ENCODE data around the gene RRM2.
A peak's percentile ranks its signal among the peaks of the same experiment; 100 is the strongest.

RRM2 gene

DNA sequence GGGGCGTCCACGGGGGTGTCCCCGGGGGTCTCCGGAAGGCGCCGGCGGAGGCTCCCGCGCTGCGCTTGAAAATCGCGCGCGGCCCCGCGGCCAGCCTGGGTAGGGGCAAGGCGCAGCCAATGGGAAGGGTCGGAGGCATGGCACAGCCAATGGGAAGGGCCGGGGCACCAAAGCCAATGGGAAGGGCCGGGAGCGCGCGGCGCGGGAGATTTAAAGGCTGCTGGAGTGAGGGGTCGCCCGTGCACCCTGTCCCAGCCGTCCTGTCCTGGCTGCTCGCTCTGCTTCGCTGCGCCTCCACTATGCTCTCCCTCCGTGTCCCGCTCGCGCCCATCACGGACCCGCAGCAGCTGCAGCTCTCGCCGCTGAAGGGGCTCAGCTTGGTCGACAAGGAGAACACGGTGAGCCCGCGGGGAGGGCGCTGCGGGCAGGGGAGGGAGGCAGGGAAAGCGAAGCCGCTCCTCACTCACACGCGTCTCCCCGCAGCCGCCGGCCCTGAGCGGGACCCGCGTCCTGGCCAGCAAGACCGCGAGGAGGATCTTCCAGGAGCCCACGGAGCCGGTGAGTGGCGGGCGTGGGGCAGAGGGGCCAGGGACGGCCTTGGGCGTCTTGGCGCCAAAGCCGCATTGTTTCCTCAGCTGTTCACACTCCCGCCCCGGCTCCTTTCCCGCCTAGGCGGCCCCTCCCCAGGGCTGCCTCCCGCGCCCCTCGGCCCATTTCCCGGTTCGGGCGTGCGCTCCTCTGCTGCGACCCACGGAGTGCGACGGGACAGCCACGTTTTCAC is at the start of gene RRM2:
Gene RRM2 (plus strand): TSS at position 240 of the 781 bp plus-strand sequence. CDS start 60 bp downstream, at position 300.
- peak; percentile 73 to 81 for DNase-seq (ENCODE audit: low read depth in 2 of 2)

DNA sequence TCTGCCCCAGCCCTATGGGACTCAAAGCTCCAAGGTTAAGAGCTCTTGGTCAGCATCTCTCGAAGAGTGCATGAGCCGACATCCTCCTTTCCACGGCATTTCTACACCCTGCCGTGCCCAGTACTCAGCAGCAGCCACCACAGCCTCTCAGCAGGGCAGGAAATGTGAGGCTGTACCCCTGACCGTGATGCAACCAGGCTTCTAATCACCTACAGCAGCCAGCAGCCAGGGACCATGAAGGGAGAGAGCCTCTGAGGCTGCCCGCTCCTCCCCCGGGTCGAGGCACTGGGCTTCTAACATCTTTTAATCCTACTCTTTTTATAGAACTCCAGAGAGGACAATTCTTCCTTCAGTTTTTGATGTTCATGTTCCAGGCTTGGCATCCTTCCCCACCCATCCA is 48.8 kb upstream of the RRM2 start:
- DNase-seq (ENCODE audit: low read depth in 2 of 2) = no peak

DNA sequence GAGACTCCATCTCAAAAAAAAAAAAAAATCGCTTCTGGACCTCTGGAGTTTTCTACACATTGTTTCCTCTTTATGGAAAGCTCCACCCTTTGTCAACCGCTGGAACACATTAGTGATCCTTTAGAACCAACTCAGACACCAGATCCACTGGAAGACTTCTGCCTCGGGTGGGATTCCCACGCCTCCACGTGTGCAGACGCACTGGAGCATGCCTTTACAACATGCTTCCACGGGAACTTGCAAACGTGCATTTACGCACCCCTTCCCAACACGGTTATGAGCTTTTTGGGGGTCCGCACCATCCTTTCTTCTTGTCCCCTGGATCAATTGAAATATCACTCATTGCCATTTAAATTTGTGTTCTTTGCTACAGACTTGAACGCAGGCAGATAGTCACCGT is 47.4 kb upstream of the RRM2 start:
- no peak for DNase-seq (ENCODE audit: low read depth in 2 of 2)

DNA sequence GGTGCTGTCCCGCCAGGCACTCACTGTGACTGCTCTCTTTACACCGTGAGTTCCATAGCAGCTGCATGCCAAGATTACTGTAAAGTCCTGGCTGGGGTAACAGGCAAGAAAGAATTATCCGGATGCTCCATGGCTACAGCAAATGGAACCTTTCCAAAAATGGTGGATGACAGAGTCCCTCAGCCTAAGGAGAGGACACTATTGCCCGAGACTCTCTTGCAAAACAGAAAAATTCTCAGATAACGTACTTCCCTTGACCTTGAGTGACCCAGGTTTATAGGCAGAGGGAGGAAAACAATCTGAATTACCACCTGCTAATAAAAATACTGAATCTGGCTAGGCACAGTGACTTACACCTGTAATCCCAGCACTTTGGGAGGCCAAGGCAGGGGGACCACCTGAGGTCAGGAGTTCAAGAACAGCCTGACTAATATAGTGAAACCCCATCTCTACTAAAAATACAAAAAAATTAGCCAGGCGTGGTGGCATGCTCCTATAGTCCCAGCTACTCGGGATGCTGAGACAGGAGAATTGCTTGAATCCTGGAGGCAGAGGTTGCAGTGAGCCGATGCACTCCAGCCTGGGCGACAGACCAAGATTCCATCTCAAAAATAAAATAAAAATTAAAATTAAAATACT is 46.8 kb upstream of the RRM2 start:
- DNase-seq (ENCODE audit: low read depth in 2 of 2) = no peak

DNA sequence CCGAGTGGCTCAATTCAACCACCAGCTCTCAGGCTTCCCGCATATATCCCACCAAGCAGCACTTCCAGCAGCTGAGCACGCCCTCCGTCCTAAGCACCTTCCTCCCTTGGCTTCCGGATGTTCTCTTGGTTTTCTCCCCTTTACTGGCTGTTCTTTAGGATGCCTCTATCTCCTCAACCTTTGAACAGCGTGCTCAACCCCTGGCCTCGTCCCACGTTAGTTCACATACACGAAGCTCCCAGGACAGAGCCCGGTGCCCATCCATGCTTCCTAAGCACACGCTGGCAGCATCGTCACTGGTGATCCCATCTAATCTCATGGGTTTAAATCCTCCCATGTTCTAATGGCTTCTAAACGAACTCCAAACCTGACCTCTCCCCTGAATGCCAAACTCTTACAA is 46.0 kb upstream of the RRM2 start:
- DNase-seq (ENCODE audit: low read depth in 2 of 2) = no peak

DNA sequence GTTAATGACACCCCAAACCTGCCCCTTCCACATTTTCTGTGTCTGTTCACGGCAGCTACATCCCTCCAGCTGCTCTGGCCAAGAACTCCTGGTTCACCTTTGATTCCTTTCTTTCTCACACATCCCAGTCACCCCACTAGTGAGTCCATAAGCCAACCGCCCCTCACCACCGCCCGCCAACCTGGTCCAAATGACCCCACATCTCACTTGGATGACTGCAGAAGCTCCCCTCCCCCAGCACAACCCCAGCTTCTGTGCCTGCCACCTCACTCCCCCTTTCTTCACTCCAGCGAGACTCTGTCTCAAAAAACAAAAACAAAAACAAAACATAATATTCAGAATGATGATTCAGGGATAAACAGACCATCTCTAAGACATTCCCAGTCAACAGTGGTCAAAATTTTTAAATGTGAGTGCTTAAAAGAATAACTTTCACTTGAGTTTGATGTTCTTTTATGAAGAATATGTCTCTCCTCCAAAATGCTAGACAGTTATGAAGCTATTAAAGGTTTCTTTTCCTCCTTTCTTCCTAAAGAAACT is 45.5 kb upstream of the RRM2 start:
- no peak for DNase-seq (ENCODE audit: low read depth in 2 of 2)

DNA sequence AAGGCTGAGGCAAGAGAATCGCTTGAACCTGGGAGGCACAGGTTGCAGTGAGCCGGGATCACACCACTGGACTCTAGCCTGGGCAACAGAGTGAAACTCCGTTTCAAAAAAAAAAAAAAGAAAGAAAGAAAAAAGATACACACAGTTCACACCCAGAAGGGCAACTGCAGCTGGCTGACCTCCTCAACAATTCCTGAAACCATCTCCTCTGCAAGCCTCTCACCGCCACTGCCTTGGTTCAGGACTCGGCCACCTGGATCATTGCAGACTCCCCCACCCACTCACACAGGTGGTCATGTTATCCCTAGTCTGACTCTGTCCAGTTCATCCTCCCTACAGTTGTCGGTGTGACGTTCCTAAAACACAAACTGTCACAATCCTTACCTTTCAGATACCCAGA is 44.5 kb upstream of the RRM2 start:
- no peak for DNase-seq (ENCODE audit: low read depth in 2 of 2)

DNA sequence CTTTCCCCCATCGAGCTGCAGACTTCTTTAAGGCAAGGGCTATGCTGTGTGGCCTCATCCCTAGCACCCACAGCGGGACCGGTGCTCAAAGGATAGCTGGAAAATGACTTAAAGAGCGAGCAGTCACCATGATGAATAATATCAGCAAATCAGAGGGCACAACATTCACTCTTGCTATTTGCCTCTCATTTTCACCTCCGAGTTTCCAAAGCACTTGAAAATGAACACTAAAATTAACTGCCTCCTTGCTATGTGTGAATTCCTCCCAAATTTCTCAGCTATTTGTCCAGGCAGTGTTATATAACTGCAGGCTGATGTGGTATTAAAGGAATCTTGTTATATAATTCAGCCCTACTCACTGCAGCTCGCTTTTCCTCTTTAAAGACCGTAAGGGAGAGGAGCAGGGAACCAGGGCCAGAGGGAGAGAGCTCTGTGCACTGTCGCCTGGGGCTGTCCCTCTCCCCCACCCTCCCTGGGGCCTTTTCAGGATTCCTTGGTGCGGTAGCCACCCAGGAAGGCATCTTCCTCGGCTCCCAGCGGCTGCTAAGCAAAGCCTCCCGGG is 43.8 kb upstream of the RRM2 start:
- DNase-seq (ENCODE audit: low read depth in 2 of 2) = no peak

DNA sequence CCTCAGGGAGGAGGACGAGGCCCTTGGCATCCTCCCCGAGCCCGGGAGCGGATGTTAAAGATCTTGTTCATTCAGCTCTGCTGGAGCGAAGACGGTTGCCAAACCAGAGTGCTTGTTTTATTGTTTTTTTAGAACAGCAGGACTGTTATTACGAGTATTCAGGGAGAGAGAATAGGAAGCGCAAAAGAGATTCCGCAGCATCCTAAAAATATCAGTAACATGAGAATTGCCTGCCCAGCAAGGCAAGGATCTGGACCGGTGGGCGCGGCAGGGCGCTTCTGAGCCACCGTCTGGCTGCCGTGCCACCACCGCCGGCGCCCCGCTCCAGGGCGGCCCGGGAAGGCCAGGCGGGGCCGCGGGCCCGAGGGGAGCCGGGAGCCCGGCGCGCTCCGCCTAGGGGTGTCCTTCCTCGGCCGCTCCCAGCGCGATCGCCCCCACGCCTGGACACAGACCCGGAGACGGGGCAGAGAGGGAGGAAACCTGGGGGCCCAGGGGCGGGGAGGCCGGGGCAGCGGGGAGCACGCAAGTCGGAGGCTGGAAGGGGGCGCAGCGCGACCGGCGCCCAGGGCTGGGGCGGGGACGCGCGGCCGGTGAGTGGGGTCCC is 43.2 kb upstream of the RRM2 start:
- no peak for DNase-seq (ENCODE audit: low read depth in 2 of 2)

DNA sequence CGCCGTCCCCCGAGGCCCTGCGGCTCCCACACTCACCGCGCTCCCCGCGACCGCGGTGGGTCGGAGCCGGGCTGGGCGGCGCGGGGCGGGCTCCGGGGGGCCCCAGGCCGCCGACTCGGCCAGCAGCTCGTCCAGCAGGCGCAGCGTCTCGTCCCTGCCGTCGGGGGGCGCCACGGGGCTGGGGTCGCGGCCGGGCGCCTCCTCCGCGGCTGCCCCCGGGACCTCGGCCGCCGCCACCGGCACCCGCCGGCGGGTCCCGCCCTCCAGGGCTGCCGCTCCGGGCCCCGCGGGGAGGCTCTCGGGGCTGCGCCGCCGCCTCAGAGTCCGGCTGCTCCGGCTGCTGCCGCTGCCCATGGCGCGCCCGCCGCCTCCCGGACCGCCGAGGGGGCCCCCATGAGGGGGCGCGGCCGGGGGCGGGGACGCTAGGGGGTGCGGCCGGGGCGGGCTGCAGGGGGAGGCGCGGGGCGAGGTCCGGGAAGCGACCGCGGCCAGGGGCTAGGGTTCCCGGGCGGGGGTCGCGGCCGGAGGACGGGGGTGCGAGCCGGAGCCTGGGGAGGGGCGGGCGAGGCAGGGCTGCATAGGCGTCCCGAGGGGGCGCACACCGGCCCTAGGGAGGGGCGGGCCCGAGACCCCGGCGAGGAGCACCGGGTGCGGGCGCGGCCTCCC is 42.5 kb upstream of the RRM2 start, which contains the start of gene CYS1:
Gene CYS1 (minus strand): TSS at position 542 of the 666 bp plus-strand sequence. CDS start 188 bp downstream, at position 354.
- no peak for DNase-seq (ENCODE audit: low read depth in 2 of 2)

DNA sequence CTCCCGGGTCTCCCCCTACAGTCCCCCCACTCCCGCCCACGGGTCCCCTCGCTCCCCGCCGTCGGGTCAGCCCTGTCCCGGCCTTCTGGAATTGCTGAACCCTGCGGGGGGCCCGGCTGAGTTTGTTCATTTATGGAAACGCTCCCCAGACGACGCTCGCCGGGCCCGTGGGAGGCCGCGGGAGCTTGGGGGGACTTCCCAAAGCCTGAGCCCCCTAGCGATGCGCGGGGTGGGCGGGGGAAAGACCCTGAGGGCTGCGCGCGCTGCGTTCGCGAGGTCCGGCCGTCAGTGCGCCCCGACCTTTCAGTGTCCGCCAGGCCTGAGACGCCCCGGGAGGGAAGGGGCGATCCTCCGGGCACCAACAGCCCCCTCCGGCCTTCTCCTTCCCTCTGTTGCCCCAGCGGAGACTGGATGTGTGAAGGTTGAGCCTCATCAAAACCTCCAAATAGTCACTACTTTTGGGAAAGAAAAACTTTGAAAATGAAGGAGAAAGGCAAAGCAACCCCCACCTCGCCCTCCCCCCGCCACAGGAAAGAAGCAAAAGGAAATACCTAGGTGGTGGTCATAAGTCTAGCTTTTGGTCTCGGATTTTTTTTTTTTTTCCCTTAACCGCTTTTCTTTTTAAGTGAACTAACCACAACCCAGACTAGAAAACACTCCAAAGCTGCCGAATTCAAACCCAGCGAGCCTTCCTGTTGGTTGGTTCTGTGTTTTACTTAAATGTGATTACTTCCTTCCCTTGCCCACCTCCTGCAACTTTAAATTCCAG is 41.8 kb upstream of the RRM2 start:
- DNase-seq (ENCODE audit: low read depth in 2 of 2) = no peak

DNA sequence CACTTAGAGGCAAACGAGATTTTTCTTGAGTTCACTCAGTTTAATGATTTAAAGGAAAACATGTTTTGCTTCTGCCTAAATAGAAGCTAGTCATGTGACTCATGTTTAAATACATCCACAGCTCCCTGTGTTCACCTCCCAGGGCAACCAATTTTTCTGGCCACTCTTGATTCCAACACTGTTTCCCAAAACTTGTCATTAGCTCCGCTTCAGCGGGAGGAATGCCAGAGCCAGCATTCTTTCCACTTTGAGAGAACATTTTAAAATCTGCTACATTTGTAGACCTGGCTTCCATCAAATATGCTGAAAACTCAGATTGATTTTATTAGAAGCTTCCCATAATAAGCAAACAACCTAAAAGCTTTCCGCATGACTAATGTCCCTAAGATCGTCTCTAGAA is 39.5 kb upstream of the RRM2 start:
- DNase-seq (ENCODE audit: low read depth in 2 of 2) = no peak

DNA sequence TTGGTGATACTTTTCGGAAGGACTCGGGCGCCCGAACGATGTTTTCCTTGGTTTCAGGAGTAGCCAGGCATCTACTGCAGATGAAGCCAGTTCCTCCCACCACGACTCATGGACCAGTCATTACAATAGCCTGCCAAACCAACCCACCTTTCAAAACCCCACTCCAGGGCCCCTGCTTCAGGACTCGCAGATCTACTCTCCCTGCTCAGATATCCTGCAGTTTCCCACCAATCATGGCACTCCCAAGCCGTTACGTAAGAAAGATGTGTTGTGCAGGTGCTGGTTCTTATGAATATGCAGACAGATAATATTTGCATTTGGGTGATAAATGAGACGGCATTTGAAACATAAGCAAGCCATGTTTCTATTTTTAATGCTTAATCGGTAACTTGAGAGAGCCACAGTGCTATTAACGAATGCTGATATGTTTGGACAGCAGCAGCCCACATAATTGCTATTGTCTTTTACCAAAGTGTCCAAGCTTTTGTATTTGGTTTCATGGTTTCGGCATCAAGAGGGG is 38.8 kb upstream of the RRM2 start:
- DNase-seq (ENCODE audit: low read depth in 2 of 2) = no peak

DNA sequence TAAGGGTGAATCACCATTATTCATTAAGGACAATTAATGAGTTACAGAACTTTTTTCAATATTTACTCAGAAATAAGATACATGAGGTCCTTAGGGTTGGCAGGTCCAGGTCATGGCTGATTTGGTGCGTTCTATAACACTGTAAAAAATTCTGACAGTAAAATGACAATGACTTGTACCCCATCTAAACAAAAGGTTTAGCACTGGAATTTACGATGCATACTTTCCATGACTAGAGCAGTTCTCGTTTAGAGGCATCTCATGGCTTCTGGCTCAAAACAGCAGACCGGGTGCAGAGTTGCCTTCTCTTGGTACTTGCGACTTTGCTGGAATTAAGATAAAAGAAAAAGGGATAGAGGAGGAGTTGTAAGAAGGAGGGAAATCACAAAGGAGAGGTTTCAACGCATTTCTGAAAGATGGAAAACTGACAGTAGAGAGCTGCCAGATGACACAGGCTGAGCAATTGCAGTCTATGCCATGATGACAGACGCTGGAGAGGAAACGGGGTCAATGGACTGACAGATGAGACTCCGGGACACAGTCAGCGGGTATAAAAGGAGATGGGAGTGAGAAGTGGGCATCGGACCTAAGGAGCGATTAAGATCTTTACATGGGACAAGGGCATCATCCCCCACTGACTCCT is 38.2 kb upstream of the RRM2 start:
- DNase-seq (ENCODE audit: low read depth in 2 of 2) = no peak

DNA sequence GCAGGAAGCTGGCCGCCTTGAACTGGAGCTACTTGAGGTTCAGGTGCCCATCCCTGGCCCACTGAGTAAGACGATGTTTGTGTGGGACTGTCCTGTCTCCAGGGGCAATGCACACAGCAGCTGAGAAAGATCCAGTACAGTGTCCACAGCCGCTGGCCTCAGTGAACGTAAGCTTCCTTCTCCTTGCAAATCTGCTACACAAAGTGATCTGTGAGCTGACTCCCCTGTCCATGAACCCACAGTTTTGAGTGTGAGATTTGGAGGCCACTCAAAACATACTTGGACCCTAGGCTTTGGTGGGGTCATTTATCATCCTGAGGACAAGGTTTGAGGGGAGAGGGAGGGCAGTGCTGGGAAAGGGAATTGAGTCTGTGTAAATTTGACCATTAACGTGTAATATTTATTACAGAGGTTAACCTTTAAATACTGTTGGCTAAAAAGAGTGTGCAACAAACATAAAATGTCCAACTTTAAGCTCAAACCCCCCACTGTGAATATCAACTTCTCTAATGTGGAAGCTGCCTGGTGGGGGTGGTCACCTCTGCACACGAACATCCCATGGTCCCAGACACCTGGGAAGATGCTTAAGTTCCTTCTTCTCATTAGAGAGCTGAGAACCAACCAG is 37.4 kb upstream of the RRM2 start:
- no peak for DNase-seq (ENCODE audit: low read depth in 2 of 2)

DNA sequence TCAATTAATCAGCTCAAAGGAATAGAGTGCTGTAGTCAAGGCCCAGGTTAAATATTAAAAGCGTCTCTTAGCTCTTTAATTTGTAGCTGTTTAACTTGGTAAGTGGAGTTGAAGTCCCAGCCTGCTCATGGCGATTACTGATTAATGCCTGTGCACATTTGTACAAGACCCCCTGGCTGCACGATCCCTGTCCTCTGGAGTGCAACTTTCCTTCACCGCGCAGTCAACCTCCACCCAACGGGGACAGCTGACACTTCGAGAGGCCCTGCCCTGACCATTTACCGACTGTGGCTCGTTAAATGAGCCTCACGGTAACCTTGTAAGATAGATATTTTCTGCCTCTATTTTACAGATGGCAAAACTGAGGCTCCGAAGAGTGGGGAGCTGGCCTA is 36.9 kb upstream of the RRM2 start:
- DNase-seq (ENCODE audit: low read depth in 2 of 2) = no peak

DNA sequence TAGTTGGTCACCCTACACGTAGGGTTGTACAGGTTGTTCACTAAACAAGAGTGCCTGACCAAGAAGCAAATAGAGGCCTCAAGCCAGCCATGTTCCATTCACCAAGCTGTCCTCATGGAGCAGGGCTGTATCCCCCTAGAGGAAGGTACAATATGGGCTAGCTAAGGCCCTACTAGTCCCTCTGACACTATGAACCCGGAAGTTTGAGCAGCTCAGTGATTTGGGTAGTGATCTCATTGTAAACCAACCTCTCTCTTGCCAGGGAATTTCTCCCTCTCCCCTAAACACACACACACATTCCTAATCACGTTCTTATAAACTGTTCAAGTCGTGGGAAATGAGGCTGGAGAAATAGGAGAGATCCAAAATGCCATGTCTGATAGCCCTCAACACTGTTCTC is 35.6 kb upstream of the RRM2 start:
- DNase-seq (ENCODE audit: low read depth in 2 of 2) = no peak

DNA sequence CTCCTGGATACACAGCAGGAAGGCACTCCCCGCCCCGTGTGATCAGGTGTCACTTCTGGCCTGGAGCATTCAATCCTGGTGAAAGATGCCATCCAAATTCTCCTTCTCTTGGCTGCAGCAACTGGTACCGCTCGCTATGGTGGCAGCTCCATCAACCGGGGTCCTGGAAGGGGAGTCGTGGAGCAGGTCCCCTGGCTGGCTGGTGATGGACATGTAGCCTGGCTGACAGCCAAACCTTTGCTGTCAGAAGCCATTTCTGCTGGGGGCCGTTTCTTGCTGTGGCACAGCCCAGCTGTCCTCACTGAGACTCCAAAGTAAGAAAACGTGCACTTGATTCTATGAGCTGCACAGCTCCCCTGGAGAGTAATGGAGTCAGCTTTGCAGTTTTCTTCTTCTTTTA is 35.2 kb upstream of the RRM2 start:
- DNase-seq (ENCODE audit: low read depth in 2 of 2) = no peak

DNA sequence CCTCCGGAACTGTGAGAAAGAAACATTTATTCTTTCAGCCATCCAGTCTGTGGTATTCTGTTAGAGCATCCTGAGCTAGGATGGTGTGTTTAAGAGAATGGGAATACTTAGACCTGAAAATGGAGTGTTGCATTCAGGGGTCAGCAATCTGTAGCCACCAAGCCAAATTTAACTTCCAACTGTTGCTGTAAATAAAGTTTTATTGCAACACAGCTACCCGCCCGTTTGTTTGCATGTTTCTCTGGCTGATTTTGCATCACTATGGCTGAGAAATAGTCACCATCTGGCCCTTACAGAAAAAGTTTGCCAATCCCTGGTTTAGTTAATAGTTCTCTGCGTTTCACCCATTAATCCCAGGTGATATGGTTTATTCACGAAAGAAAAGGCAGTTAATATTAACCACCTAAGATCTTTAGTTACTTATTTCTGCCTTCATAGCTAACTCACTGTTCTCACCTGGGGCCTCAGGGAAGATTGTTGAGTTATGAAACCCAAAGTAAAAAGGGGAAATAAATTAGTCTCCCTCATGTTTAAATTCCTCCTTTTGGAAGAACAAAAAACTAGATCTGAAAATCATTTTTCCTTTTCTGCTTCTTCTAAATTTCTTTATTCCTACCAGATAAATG is 32.9 kb upstream of the RRM2 start:
- DNase-seq (ENCODE audit: low read depth in 2 of 2) = no peak
